GM10266 (cell line): ENCODE measurements around the gene ANXA6.
"Not testable (repeated sequence)": the region's sequence is repeated elsewhere in the genome, so short reads cannot be mapped to it uniquely, and the experiment has no call there.

Source experiments
- DNase-seq: peaks from one replicate; pipeline ENCODE4 v3.0.0; 2012; ENCODE audit errors: extremely low spot score
- TF ChIP-seq, protein P1 (sequence below): IDR thresholded peaks from 2 replicates; pipeline ENCODE4 v1.5.1; 2012; ENCODE audit warnings: mild to moderate bottlenecking, low read depth; ENCODE audit not compliant: control insufficient read depth, insufficient read depth; ENCODE audit errors: missing control alignments

Gene ANXA6

GRCh38 chr5:151198861-151199260 lies 41.3 kb upstream of the ANXA6 start:
- no peak for DNase-seq
- TF ChIP-seq, protein P1, sequence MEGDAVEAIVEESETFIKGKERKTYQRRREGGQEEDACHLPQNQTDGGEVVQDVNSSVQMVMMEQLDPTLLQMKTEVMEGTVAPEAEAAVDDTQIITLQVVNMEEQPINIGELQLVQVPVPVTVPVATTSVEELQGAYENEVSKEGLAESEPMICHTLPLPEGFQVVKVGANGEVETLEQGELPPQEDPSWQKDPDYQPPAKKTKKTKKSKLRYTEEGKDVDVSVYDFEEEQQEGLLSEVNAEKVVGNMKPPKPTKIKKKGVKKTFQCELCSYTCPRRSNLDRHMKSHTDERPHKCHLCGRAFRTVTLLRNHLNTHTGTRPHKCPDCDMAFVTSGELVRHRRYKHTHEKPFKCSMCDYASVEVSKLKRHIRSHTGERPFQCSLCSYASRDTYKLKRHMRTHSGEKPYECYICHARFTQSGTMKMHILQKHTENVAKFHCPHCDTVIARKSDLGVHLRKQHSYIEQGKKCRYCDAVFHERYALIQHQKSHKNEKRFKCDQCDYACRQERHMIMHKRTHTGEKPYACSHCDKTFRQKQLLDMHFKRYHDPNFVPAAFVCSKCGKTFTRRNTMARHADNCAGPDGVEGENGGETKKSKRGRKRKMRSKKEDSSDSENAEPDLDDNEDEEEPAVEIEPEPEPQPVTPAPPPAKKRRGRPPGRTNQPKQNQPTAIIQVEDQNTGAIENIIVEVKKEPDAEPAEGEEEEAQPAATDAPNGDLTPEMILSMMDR = no peak

GRCh38 chr5:151197291-151197600 lies 39.7 kb upstream of the ANXA6 start:
- not testable (repeated sequence) for DNase-seq

DNA sequence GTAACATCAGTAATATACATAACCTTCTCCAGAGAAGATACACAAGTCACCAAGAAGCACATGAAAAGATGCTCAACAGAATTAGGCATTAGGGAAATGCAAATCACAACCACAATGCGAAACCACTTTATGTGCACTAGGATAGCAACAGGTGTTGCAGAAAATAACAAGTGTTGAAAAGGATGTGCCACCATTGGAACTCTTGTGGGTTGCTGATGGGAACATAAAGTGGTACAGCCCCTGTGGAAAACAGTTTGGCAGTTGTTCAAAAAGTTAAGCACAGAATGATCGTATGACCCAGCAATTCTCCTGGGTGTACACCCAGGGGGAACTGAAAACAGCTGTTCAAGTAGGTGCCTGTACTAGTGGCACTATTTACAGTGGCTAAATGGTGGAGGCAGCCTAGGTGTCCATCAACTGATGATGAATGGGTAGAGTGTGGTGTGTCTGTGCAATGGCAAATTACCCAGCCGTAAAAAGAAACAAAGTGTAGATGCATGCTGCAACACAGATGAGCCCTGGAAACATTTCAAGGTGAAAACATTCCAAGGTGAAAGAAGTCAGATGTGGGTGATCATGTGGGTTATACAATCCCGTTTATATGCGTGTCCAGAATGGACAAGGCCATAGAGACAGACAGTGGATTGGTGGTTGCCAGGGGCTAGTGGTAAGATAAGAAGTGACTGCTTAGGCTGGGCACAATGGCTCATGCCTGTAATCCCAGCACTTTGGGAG lies 39.1 kb upstream of the ANXA6 start:
- DNase-seq = no peak

DNA sequence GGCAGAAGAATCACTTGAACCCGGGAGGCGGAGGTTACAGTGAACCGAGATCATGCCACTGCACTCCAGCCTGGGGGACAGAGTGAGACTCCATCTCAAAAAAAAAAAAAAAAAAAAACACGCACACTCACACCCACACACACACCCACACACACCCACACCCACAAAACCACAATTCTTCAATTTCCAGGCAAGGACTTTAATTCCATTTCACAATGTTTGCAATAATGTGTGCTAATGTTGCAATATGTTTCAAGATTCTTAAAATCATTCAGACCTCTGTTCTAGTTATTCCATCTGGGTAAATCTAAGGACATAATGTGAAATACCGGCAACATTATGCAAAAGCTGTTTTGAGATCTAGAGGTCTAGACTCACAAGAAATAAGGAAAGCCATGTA lies 38.0 kb upstream of the ANXA6 start:
- DNase-seq = no peak
- TF ChIP-seq, protein P1 = no peak

More for the DNA sequence above, 39.1 kb upstream of the ANXA6 start:
- TF ChIP-seq, protein P1 = no peak

DNA sequence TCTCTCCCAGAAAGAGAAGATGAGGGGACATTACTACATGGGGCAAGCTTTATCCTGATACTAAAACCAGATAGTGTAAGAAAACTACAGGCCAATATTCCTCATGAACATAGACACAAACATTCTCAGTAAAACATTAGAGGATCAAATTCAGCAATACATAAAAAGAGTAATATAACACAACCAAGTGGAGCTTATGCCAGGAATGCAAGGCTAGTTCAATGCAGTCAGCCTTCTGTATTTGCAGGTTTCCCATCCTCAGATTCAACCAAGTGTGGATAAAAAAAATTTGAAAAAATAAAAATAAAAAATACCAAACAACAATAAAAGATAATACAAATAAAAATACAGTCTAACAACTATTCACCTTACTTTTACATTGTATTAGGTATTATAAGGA lies 35.0 kb upstream of the ANXA6 start:
- no peak for DNase-seq
- TF ChIP-seq, protein P1 = no peak

DNA sequence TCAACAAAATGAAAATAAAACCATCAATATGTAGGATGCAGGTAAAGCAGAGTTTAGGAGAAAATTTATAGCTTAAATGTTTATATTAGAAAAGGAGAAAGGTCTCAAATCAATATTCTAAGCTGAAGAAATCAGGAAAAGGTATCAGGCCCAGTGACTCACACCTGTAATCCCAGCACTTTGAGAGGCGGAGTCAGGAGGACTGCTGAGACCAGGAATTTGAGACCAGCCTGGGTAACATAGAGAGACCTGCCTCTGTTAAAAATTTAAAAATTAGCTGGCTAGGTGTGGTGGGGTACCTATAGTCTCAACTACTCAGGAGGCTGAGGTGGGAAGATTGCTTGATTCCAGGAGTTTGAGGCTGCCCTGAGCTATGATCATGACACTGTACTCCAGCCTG lies 34.1 kb upstream of the ANXA6 start:
- no peak for DNase-seq
- TF ChIP-seq, protein P1 = no peak

DNA sequence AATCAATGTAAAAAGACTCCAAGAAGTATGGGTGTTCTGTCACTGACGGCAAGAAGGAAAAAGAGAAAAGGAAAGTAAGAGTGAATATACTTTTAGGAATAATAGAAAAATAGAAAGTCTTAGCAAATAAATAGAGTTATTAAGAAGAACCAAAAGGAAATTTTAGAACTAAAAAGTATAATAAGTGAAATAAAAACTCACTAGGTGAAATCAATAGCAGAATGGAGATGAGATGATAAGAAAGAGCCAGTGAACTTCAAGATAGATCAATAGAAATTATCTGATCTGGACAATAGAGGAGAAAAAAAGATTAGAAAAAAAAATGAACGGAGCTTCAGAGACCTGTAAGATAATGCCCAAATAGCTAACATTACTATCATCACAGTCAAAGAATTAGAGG lies 31.6 kb upstream of the ANXA6 start:
- TF ChIP-seq, protein P1 = no peak

GRCh38 chr5:151186538-151186937 lies 29.0 kb upstream of the ANXA6 start:
- TF ChIP-seq, protein P1 = no peak
- no peak for DNase-seq

More for the DNA sequence above, 31.6 kb upstream of the ANXA6 start:
- no peak for DNase-seq
